Measurements from ENCODE around the gene CD38.
"Not testable (repeated sequence)": the region's sequence is repeated elsewhere in the genome, so short reads cannot be mapped to it uniquely, and the experiment has no call there.

CD38 gene

DNA sequence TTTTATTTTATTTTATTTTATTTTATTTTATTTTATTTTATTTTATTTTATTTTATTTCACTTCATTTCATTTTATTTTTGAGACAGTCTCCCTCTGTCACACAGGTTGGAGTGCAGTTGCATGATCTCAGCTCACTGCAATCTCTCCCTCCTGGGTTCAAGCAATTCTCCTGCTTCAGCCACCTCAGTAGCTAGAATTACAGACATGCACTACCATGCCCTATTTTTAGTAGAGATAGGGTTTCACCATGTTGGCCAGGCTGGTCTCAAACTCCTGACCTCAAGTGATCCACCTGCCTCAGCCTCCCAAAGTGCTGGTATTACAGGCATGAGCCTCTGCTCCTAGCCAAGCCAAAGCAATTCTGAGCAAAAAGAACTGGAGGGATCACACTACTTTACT is 24.4 kb downstream of the CD38 start:
- FAIRE-seq = not testable (repeated sequence)

DNA sequence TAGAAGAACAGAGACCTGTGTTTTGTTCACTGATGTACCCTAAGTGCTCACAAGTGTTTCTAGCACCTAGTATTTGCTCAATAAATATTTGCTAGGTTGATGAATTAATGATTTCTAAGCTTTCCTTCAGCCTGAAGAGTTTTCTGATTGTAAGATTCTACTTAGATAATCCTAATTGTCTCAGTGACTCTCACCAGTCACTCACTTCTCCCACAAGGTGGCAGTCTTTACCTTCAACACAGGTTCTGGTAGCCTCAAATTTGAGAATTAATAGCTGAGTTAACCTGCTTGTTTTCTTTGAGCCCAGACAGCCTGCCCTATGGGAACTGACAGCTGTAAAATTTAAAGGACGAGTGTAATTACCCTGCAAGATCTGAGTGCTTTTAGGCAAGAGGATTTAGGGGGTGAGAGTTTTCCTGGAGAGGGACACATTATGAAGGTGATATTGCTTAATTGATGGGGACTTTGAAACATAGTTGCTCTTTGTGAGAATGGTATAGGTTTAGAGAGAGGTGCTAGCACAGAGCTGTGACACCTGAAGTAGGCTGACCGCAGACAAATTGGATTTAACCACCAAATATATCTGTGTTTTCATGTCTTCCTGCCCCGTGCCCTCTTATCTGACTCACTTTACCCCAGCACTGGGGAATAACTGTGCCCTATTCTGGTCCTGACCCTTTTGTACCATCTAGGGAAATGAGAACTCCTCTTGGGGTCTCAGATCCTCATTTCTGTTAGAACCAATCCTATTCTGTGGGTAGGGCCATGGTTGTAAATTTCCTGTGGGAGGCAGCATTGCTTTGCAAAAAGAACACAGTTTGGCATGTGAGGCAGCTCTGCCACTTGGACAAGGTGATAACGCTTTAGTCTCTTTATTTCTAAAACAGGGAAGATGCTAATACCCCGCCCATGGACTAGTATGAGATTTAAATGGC is 27.7 kb downstream of the CD38 start:
- peak; percentile 37 for FAIRE-seq

GRCh38 chr4:15809058-15809457 is 30.9 kb downstream of the CD38 start:
- FAIRE-seq = no peak

GRCh38 chr4:15809466-15809865 is 31.3 kb downstream of the CD38 start:
- FAIRE-seq = no peak

DNA sequence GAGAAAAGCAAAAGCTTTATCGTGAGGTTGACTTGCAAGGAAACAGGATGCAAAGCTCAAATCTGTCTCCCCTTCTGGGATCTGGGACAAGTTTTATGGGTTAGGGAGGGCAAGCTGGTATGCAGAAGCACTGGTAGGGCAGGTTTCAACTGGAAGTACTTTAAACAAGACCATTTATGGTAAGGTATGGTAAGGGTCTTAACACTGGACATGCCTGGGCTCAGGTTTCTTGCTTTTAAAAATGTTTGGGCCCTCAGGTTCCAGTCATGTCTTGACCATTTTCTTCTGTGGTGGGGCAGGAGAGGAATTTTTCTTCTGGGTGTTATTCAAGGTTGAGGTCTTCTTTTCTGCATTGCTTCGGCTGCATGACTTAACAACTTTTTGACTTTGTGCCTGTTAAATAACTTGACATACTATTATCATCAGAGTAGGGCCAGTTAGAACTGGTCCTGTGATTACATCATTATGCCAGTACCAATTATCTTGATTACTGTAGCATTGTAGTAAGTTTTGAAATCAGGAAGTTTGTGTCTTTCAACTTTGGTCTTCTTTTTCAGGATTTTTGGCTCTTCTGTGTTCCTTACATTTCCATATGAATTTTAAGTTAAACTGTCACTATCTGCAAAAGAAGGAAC is 33.7 kb downstream of the CD38 start:
- FAIRE-seq = no peak

DNA sequence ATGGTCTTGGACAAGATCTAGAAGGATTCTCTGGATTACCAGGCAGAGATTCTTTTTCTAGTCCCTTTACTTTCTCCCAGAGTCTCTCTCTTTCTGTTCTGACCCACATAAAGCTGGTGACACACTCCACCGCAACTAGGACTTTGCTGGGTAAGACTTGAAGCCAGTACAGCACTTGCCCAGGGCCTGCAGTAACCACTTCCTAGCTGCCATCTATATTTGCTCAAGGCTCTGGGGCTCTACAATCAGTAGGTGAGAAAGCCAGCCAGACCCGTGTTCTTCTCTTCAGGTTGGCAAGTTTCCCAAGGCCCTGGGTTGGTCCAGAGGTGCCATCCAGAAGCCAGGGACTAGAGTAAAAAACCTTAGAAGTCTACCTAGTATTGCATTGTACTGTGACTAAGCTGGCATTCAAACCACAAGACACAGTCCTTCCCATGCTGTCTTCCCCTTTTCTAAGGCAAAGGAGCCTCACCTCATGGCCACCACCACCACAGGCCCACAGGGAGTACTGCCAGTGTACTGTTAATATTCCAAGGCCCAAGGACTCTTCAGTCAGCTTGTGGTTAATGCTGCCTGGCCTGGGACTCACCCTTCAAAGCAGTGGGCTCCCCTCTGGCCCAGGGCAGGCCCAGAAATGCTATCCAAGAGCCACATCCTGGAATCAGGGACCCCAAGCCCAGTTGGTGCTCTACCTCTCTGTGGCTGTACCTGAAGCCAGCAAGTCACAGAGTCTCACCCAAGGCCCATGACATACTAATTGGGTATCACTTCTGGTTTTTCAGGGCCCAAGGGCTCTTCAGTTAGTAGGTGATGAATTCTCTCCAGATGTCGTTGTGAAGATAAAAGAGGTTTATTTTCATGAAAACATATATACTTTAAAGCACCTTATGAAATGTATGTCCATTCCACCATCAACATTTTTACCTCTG is 54.7 kb downstream of the CD38 start:
- no peak for FAIRE-seq

DNA sequence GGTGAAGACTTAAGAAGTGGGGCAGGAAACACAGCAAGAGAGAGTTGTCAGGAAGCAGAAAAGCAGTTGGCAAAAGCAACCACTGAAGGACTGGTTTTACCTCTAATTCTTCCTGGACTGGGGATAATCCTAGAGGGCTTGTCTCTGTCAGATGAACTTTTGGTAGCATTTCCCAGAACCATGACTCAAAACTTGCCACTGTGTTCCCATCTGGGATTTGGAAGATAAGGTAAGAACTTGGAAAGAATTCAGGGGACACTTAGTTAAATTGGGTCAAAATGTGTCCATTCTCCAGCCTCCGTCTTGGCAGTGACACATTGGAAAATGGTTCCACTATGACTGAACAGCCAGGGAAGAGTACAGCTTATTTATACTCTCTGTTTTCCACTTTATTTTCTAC is 55.7 kb downstream of the CD38 start:
- no peak for FAIRE-seq

GRCh38 chr4:15836362-15836761 is 58.2 kb downstream of the CD38 start:
- FAIRE-seq = no peak

- FAIRE-seq = no peak
Observed at GRCh38 chr4:15837591-15837990, 59.5 kb downstream of the CD38 start.

GRCh38 chr4:15841194-15841730 is 63.1 kb downstream of the CD38 start:
- FAIRE-seq = not testable (repeated sequence)

- FAIRE-seq = no peak
Observed at GRCh38 chr4:15847746-15848145, 69.6 kb downstream of the CD38 start.

DNA sequence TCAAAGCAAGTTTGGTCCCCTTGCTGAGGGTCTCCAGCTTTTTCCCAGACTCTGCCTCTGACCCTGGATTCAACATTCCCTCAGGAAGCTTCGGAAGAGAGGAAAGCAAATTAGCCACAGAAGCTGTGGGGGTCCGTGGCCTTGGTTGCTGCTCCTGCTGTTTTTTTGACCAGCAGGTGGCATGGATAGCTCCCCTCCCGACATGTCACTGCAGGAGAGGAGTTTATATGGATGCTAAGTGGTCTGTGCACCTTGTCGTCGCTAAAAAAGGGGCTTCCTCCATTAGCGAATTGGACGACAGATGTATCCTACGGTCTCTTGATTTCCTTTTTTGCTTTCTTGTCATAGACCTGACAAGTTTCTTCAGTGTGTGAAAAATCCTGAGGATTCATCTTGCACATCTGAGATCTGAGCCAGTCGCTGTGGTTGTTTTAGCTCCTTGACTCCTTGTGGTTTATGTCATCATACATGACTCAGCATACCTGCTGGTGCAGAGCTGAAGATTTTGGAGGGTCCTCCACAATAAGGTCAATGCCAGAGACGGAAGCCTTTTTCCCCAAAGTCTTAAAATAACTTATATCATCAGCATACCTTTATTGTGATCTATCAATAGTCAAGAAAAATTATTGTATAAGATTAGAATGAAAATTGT is 70.2 kb downstream of the CD38 start:
- no peak for FAIRE-seq

GRCh38 chr4:15851969-15852368 is 73.8 kb downstream of the CD38 start:
- FAIRE-seq = no peak

GRCh38 chr4:15852524-15852923 is 74.4 kb downstream of the CD38 start:
- FAIRE-seq = no peak

- FAIRE-seq = no peak
Observed at GRCh38 chr4:15853345-15853744, 75.2 kb downstream of the CD38 start.

- FAIRE-seq = no peak
Observed at GRCh38 chr4:15855804-15856475, 77.8 kb downstream of the CD38 start.

GRCh38 chr4:15861198-15861597 is 83.1 kb downstream of the CD38 start:
- not testable (repeated sequence) for FAIRE-seq

DNA sequence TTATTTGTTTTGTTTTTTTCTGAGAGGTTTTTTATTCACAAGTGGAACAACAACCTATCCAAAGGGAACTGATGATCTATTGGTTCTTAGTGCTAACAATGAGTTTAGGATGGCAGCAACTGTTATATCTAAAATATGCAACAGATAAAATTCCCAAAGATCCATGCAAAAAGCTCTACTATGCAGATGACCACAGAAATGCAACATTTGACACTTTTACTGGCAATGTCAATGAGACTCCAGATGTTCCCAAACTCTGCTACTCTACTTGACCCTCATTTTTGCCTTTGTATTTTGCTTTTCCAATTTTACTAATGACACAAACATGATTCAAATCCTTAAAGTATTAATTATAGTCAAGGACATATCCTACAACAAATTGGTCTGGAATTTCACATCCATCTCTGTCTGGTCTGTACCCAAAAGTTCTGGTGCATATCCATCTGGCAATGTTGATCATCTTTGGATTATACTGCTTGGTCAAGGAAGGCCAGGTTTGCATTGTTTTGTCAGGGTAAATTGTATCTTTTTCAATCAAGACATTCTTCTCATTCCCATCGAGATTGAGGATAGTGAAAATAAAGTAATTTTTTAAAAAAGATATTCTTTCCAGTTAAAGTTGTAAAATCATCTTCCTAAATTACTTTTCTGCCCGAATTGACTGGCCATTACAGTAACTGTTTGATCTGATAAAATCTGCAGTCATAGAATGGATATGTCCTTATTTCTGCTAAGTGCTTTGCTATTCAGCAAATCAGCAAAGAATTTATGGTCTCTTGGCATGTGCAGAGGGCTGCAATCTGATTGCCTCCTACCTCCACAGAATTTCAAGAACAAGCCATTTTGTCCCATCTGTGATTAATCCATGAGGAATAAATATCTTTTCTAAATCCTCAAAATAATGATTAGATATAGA is 86.8 kb downstream of the CD38 start:
- no peak for FAIRE-seq

DNA sequence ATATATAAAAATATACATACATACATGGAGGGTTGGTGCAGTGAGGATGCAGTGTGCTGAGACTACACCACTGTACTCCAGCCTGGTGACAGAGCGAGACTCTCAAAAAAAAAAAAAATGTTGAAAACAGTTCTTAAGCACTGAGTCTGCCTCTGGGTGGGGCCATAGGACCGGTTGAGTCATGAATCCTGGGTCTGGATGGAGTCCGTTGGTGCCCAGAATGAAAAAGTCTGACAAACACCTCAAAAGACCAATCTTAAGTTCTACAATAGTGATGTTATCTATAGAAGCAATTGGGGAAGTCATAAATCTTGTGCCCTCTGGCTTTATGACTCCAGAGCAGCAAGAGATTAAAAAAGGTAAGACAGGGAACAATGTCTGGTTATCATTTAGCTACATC is 90.0 kb downstream of the CD38 start:
- FAIRE-seq = no peak

- no peak for FAIRE-seq
Observed at GRCh38 chr4:15868826-15869413, 90.8 kb downstream of the CD38 start.

All from G401.6 (cell line).